Fibroblast of skin of abdomen (primary cell): ENCODE results near the gene TUBD1. TPM values are rescaled to one million over a fixed set of nuclear protein-coding genes. Genes with fewer than 3 reads are reported as not detected.
A peak's percentile ranks its signal among the peaks of the same experiment; 100 is the strongest.
"Not testable (repeated sequence)": the region's sequence is repeated elsewhere in the genome, so short reads cannot be mapped to it uniquely, and the experiment has no call there.

Experiments used
- DNase-seq: peaks from one replicate; pipeline ENCODE4 v3.0.0-alpha.2; 2013
- polyA plus RNA-seq, 2 experiments: library from polyadenylated mRNA; unstranded; fragments of 120-200 nt; gene quantifications; one replicate each; pipeline ENCODE4 v1.2.1, GENCODE V29; 2013; ENCODE audit not compliant: insufficient read length in 2 of 2

TUBD1 gene, protein sequence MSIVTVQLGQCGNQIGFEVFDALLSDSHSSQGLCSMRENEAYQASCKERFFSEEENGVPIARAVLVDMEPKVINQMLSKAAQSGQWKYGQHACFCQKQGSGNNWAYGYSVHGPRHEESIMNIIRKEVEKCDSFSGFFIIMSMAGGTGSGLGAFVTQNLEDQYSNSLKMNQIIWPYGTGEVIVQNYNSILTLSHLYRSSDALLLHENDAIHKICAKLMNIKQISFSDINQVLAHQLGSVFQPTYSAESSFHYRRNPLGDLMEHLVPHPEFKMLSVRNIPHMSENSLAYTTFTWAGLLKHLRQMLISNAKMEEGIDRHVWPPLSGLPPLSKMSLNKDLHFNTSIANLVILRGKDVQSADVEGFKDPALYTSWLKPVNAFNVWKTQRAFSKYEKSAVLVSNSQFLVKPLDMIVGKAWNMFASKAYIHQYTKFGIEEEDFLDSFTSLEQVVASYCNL
- 7.0 TPM for polyA plus RNA-seq (2013, experiment 1 of 2; ENCODE audit: insufficient read length)
- polyA plus RNA-seq (2013, experiment 2 of 2; ENCODE audit: insufficient read length) = 6.5 TPM

DNA sequence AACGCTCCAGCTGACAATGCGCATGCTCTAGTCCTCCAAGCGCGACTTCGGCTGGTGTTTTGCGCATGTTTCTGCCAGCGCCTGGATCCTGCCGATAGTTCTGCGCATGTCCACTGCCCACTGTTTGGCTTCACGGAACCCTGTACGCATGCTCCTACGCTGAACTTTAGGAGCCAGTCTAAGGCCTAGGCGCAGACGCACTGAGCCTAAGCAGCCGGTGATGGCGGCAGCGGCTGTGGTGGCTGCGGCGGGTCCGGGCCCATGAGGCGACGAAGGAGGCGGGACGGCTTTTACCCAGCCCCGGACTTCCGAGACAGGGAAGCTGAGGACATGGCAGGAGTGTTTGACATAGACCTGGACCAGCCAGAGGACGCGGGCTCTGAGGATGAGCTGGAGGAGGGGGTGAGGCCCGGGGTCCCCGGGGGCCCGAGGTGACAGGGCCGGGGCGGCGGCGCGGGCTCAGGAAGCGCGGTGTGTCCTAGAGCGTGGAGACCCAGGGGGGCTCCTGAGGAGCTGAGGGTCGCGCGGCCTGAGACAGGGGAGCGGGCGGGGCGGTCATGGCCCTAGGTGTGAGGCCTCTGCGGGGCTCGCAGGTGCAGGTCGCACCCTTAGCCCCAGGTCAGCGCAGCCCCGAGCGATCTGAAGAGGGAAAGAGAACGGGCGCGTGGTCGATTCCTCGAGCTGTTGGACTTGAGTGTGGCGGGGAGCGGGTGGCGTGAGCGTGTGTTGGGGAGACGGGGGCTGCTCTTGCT is at the start of gene TUBD1, which contains the start of gene RPS6KB1:
TSS of gene TUBD1 (minus strand) at position 20 of the 752 bp plus-strand sequence. CDS start 1,941 bp downstream, outside the sequence.
TSS of gene RPS6KB1 (plus strand) at position 198 of the 752 bp plus-strand sequence. CDS start at position 262, 64 bp downstream.
- peak; percentile 99 for DNase-seq

DNA sequence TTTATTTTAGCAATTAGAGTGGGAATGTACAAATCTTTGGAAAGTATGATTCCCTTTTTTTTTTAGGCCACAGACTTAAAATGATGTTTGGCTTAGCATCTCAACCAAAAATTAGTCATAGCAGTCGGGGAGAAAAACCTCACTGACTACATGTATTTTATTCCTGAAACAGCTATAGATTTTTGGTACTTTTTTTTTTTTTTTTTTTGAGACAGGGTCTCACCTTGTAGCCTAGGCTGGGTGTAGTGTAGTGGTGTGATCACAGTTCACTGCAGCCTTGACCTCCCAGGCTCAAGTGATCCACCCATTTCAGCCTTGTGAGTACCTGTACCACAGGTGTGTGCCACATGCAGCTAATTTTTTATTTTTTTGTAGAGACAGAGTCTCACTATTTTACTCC is 48.4 kb upstream of the TUBD1 start:
- DNase-seq = no peak

DNA sequence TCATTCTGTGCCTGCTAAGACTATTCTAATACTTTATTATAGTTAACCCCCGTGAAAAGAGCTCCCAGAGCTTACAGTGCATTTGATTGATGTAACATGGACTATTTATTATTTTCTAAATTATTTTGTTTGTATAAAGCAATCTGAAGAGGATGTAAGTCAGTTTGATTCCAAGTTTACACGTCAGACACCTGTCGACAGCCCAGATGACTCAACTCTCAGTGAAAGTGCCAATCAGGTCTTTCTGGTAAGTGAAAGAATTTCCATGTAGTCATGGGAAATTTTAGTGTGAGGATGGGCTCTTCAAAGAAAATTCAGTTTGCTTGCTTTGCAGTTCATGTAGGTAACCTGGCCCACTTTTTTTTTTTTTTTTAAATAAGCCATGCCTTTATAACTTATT is 48.0 kb upstream of the TUBD1 start:
- not testable (repeated sequence) for DNase-seq

DNA sequence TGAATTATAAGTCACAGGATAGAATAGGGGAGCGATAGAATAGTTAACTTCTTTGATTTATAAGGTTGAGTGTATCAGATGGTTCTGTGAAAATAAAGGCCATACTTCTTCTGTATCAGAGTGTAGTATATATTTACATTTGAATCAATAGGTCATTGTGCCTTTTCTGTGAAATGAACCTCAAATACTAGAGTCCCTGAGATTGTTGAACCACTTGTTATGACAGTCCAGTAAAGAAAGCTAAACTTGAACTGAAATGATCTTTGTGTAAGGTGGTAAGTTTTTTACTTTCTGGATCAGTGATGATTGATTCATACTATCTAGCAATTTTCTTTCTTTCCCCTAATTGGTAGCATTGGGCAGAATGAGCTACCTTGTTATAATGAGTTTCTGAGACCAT is 40.6 kb upstream of the TUBD1 start:
- DNase-seq = not testable (repeated sequence)

DNA sequence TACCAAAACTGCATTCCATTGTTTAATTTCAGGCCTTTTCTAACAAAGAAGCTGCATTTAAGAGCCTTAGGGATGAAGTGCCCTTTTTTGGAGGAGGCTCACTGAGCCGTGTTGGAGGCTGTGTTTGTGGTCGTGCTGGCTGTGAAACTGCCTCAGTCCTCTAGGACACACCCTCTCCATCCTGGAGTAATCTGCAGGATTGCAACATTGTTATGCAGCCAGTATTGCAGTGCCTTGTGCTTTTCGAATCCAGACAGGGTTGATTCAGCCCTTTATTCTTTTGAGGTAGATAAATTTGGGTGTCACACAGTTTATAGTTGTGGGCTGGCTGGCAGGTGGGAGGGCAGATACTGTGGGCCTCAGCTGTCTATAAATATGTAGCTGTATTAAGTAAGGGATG is 38.0 kb upstream of the TUBD1 start:
- peak; percentile 16 for DNase-seq

DNA sequence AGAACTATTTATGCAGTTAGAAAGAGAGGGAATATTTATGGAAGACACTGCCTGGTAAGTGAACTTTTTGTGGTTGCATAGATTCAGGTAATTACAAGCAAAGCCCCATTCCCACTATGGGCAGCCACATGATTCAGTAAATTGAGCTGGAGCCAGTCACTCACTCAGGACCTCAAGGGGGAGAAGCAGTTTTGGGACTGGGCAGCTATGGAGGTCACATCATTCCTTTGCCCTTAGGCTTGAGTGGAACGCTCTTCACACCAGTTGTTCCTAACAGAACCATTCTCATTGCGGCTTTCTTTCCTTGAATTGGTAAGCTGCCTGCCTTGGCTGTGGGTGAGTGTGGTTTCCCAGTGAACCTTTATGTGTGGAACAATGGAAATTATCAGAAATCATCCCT is 37.4 kb upstream of the TUBD1 start:
- DNase-seq = not testable (repeated sequence)

DNA sequence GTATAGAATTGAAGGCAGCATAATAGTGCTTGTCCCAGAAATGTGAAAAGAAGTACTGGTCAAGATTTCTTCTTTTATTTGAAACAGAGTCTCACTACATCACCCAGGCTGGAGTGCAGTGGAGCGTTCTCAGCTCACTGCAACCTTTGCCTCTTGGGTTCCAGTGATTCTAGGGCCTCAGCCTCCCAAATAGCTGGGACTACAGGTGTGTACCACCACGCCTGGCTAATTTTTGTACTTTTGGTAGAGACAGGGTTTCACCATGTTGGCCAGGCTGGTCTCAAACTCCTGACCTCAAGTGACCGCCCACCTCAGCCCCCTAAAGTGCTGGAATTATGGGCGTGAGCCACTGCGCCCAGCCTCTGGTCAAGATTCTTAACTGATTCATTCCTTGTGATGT is 27.9 kb upstream of the TUBD1 start:
- not testable (repeated sequence) for DNase-seq

DNA sequence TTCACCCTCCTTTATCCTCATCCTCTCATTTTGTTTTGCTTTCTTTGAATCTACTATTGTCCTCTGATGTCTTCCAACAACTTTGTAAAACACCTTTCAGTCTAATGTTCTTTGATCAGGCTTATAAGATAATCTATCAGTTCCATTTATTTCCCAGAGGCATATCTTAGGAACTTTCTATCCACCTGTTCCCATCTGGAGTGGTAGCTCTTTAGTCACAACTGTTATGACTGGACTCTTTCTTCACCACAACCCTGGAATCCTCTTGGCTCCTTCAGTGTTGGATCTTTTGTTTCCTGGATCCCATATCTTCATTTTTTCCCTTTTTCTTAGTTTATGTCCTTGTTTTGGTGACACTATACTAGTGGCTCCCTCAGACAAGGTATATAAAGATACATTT is 23.7 kb upstream of the TUBD1 start:
- DNase-seq = no peak

DNA sequence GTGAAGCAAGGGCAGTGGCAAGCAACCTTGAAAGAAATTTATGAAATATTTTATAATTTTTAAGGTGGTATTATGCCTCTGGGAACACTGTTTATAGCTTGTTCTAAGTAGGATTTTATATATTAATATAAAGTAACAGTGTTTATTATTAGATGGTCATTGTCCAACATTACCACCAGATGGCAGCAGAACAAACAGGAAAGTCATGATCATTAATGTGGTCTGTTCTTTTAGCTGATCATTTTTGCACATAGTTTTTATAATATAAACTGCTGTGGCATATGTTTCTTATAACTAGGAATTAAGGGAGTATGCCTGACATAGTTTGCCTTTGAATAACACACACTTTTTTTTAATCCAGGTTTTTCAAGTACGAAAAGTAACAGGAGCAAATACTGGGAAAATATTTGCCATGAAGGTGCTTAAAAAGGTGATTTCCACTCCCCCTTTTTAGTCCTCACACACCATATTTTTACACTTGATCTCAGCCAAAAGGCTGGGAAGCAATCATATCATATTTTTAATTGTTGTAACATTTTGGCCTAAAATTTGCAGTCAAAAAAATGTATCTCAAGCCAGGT is 21.6 kb upstream of the TUBD1 start:
- peak; percentile 55 for DNase-seq

DNA sequence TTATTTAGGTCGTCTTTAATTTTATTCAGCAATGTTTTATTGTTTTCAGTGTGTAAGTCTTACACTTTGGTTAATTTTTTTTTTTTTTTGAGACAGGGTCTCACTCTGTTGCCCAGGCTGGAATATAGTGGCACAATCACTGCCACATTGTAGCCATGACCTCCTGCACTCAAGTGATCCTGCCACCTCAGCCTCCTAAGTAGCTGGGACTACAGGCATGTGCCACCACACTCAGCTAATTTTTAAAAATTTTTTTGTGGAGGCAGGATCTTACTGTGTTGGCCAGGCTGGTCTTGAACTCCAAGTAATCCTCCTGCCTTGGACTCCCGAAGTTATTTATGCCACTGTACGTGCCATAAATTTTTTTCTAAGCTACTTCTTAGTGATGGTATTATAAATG is 14.7 kb upstream of the TUBD1 start:
- DNase-seq = no peak

DNA sequence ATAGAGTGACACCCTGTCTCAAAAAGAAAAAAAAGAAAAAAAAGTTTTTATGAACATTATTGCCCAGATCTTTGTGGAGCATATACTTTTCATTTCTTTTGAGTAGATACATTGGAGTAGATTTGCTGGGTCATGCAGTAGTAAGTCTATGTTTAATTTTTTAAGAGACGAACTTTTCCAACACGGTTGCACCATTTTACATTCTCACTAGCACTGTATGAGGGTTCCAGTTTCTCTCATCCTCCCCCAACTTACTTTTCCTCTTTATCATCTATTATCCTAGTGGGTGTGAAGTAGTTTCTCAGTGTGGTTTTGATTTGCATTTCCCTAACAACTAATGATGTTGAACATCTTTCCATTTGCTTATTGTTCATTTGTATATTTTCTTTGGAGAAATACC is 10.7 kb upstream of the TUBD1 start:
- no peak for DNase-seq

DNA sequence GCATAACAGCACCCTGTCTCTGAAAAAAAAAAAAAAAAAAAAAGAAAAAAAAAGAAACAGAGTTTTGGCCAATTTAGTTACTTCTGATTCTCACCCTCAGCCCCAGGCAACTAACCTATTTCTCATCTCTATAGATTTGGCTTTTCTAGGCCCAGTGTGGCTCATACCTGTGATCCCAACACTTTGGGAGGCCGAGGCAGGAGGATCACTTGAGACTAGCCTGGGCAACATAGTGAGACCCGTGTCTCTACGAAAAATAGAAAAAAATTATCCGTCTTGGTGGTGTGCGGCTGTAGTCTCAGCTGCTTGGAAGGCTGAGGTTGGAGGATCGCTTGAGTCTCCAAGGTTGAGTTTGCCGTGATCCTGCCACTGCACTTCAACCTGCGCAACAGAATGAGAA is 8.9 kb upstream of the TUBD1 start:
- DNase-seq = no peak

DNA sequence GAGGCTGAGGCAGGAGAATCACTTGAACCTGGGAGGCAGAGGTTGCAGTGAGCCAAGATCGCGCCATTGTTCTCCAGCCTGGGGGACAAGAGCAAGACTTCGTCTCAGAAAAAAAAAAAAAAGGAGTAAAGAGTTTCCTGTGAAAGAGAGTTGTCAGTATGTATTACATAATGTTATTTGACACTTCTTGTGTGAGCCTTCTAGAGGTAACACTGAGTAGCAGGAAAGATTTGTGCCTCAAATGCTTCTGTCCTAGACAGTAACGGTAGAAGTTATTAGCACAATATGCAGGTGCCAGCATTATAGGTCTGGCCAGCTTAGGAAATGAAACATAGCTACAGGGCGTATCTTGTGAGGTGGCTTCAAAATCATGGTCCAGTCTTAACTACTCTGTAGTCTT is 6.4 kb upstream of the TUBD1 start:
- DNase-seq = no peak

DNA sequence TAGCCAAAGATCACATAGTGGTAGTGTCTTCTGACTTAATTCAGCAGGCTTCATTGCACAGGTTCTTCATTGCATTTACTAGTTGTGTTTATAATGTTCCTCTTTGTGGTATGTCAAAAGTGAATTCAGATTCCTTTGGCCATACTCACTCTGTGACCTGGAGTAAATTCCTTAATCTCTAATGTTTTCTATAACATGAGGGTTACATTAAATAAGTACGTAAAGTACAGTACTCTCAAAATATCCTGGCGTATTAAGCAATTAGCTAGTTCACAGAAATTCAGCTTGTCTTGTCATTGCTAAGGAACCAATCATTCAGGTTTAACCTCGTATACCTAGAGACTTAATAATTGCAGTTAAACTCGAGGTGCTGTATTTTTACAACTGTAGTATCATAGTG is 4.3 kb upstream of the TUBD1 start:
- DNase-seq = peak; percentile 45

DNA sequence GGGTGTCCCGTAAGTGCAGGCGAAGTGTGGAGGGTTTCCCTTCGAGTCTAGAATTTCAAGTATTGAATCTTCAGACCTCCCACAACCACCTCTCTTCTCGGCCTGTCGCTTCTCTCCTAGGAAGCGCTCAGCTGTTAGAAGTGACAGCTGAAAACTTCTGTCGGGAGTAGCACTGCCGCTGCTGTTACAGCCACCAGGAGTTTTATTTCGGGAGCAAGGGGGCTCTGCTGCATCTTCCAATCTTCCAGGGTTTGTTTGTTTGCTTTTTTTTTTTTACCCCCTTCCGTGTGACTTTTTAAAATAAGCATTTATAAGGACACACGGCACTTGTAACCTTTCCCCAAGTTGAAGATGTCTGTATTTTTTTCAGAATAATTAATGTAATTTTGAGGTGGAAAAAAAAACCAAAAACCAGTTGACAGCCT is 945 bp upstream of the TUBD1 start:
- DNase-seq = no peak

DNA sequence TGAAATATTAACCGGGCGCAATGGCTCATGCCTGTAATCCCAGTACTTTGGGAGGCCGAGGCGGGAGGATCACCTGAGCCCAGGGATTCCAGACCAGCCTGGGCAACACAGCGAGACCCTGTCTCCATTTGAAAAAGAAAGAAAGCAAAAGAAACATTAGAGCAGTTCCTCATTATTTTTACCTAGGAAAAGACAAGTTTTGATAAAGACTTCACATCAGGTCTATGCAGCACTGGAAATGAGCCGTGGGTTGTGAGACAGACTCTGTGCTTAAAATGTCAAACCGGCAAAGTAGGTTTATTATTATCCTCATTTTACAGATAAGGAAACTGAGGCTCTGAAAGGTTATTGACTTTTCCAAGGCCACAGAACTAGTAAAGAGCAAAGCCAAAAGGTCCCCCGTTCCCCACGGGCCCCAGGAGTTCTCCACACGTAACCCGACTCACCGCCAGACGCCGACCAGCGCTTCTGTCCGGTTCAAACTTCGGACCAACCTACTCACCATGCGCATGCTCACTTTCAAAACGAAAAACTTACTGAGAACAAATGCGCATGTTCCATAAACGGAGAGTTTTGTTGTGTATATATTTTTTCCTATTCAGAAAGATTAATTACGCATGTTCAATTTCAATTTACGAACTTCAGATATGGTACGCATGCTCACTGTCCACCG is 356 bp downstream of the TUBD1 start:
- no peak for DNase-seq

DNA sequence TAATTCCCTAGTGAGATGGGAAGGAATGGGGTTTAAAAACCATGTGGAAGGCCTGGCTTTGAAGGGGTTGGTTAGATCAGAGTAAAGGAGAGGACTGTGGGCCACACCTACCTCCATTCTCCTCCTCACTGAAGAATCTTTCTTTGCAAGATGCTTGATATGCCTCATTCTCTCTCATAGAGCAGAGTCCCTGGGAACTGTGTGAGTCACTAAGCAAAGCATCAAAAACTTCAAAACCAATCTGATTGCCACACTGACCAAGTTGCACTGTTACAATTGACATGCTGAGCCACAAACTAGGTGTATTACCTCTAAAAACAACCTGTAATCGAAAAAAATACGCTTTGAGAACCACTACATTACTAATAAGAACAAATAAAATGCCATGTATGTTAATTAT is 2.0 kb downstream of the TUBD1 start:
- no peak for DNase-seq

DNA sequence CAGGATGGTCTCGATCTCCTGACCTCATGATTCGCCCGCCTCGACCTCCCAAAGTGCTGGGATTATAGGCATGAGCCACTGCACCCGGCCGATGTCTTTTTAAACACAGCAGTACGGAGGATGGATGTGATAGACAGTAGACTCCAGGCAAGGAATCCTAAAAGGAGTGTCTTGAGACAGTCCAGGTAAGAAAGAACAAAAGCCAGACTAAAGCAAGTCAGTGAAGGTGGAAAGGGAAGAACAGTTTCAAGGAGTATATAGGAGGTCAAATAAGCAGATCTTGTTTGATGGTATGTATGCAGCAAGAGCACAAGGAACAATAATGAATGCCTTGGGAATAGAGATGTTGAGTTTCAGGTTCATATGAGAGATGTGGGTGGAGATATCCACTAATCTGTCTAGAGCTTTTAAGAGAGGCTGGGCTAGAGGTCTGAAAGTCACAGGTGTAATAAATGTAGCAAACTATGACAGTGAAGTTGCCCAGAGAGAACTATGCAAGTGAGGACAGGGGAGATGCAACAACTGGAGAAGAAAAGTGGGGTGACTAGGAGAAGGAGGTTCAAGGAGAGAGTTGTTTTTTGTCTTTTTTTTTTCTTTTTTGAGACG is 4.5 kb downstream of the TUBD1 start:
- no peak for DNase-seq

DNA sequence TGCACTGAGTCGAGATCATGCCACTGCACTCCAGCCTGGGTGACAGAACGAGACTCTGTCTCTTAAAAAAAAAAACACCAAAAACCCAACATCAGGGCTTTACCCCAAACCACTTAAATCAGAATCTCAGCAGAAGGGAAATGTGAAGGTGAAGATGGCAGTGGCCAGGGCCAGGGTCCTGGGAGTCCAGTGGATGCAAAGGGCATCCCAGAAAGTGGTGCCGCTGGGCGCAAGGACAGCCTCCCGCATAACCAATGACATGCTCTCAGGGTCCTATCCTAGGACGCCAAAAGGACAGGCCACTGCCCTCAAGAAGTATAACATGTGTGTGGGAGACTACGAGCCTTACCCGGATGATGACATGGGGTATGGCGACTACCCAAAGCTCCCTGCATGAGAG is 7.9 kb downstream of the TUBD1 start:
- DNase-seq = no peak

DNA sequence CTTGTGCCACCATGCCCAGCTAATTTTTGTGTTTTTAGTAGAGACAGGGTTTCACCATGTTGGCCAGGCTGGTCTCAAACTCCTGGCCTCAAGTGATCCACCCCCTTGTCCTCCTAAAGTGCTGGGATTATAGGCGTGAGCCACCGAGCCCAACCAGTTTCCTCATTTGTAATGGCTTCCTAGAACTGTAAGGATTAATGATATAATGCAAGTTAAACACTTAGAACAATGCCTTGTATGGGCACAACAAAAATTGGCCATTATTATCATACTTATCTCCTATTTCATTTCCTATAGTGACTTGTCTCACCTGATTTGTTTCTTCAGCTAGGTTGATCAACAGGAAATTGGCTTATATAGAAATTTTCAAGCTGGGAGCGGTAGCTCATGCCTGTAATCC is 14.1 kb downstream of the TUBD1 start:
- DNase-seq = no peak

DNA sequence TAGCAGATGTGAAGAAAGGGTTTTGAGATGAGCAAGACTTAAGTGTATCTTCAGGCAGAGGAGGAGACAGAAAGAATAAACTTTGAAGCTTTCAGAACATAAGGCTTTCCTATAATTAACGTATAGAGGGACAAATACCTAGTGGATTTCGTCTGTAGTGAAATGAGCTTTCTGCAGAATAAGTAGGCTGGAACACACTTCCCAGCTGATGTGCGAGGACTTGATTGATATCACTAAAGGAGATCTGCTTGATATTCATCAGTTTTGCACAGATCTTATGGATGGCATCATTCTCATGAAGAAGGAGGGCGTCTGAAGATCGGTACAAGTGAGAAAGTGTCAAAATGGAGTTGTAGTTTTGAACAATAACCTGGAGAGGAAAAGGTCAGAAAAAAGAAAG is 14.8 kb downstream of the TUBD1 start:
- no peak for DNase-seq

DNA sequence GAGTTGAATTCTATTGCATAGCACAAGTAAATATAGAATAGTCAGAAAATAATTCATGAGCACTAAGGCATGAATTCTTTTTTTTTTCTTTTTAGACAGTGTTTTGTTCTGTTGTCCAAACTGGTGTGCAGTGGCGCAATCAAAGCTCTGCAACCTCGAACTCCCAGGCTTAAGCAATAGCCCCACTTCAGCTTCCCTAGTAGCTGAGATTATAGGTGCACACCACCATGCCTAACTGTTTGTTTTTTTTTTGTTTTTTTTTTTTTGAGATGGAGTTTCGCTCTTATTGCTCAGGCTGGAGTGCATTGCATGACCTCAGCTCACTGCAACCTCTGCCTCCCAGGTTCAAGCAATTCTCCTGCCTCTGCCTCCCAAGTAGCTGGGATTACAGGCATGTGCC is 16.6 kb downstream of the TUBD1 start:
- no peak for DNase-seq
